Subcutaneous adipose tissue (tissue), 4 donors: ENCODE results near the gene APBB2. TPM values are rescaled to one million over a fixed set of nuclear protein-coding genes. Genes with fewer than 3 reads are reported as not detected.

Source experiments
- total RNA-seq, 4 donors: library from RNA; depleted of rRNA; stranded (reverse); fragments of >200 nt; gene quantifications; one replicate each; pipeline ENCODE4 v1.1.0, GENCODE V29; 2016
- TF ChIP-seq, protein P1 (sequence below): fragments of 450-650 bp; IDR thresholded peaks from one replicate; pipeline ENCODE4 v1.5.1; 2016; ENCODE audit warnings: low read depth, mild to moderate bottlenecking, control low read depth, antibody characterized with exemption, moderate library complexity

Gene APBB2
- total RNA-seq, 4 donors from 2014 or later = 55.6 to 181 (median 124) TPM

- TF ChIP-seq, protein P1, sequence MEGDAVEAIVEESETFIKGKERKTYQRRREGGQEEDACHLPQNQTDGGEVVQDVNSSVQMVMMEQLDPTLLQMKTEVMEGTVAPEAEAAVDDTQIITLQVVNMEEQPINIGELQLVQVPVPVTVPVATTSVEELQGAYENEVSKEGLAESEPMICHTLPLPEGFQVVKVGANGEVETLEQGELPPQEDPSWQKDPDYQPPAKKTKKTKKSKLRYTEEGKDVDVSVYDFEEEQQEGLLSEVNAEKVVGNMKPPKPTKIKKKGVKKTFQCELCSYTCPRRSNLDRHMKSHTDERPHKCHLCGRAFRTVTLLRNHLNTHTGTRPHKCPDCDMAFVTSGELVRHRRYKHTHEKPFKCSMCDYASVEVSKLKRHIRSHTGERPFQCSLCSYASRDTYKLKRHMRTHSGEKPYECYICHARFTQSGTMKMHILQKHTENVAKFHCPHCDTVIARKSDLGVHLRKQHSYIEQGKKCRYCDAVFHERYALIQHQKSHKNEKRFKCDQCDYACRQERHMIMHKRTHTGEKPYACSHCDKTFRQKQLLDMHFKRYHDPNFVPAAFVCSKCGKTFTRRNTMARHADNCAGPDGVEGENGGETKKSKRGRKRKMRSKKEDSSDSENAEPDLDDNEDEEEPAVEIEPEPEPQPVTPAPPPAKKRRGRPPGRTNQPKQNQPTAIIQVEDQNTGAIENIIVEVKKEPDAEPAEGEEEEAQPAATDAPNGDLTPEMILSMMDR = no peak
These were observed 12.0 kb downstream of the APBB2 start for GRCh38 chr4:41202356-41202755.

DNA sequence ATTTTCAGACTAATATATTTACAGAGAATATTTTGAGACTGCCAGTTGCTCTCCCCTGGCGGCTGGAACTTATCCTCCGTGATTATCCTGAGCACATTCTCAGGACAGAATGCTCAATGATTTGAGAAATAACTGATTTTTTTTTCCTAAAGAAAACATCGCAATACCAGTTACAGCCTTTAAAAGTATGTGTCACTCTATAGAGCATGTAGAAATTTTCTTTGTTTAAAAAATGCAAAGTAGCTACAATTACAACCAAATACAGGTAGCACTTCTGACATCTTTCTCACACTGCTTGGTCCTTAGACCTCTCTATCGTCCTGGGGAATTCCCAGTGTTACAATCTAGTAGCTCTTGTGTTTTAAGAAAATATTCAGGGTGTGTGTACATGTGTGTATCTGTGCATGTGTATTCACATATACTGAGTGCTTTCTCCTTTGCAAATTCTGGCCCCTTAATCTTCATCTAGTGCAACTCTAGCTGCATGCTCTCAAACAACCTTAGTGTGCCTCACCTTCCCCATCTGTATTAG is 13.8 kb downstream of the APBB2 start:
- TF ChIP-seq, protein P1 = no peak

DNA sequence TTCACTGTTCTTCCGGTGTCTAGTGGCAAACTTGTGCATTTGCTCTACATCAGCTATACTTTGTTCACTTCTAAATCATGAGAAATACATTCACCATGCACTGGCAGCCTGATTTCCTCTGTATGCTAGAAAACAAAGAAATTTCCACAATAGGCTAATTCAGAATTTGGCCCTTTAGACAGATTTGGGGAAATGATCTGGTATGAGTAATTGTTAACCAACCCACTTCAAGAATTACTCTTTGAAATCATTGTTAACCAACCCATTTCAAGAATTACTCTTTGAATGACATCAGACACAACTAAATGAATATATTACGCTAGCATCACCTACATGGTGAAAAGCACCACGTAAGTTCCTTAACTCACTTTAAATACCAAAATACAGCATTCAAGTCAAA is 14.6 kb downstream of the APBB2 start:
- TF ChIP-seq, protein P1 = no peak

DNA sequence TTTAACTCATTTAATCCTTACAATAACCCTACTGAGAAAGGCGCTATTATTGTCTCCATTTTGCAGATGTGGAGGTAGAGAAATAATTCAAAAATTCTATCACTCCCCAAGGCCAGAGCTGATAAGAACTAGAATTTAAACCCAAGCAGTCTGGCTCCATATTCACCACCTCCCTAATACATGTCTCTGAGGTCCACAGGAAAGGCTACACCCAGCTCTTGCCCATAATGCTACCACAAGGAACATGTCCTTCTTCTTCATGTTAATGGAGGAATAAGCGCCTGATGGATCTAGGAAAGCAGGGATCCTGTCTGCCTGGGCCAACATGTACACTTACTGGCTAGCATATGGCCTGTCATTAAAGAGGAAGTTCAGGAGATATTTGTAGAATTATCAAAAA is 16.3 kb downstream of the APBB2 start:
- TF ChIP-seq, protein P1 = no peak

GRCh38 chr4:41197495-41197894 is 16.8 kb downstream of the APBB2 start:
- TF ChIP-seq, protein P1 = no peak

- TF ChIP-seq, protein P1 = no peak
These were observed 17.6 kb downstream of the APBB2 start for GRCh38 chr4:41196633-41197332.

DNA sequence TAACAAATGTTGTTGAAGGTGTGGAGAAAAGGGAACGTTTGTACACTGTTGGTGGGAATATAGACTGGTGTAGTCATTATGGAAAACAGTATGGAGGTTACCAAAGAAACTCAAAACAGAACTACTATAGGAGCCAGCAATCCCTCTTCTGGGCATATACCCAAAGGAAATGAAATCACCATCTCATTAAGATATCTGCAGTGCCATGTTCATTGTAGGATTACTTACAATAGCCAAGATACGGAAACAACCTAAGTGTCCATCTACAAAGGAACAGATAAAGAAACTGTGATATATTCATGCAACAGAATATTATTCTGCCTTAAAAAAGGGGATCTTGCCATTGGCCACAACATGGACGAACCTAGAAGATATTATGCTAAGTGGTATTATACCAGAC is 22.2 kb downstream of the APBB2 start:
- TF ChIP-seq, protein P1 = no peak
